ENCODE results near the gene NSRP1.

The NSRP1 gene

GRCh38 chr17:30091121-30091670, 25.4 kb upstream of the NSRP1 start:
- no peak for TF ChIP-seq CTCF (conservative IDR thresholded peaks at IDR 0.05)

GRCh38 chr17:30091771-30092170, 24.8 kb upstream of the NSRP1 start:
- H3K27ac ChIP-seq: no peak overlapping the region
- TF ChIP-seq CTCF (conservative IDR thresholded peaks at IDR 0.05): no peak

More at GRCh38 chr17:30091121-30091670, 25.4 kb upstream of the NSRP1 start:
- H3K27ac ChIP-seq: no peak overlapping the region

GRCh38 chr17:30092886-30093285, 23.7 kb upstream of the NSRP1 start:
- no peak for TF ChIP-seq CTCF (conservative IDR thresholded peaks at IDR 0.05)
- no peak overlapping the region for H3K27ac ChIP-seq

- TF ChIP-seq CTCF (conservative IDR thresholded peaks at IDR 0.05): peak; percentile 97
- H3K27ac ChIP-seq: no peak overlapping the region
These were observed 23.0 kb upstream of the NSRP1 start for GRCh38 chr17:30093463-30094147.

- H3K27ac ChIP-seq: no peak overlapping the region
- TF ChIP-seq CTCF (conservative IDR thresholded peaks at IDR 0.05): peak; percentile 85
These were observed 20.9 kb upstream of the NSRP1 start for GRCh38 chr17:30095507-30096244.

- H3K27ac ChIP-seq: no peak overlapping the region
- TF ChIP-seq CTCF (conservative IDR thresholded peaks at IDR 0.05): no peak
These were observed 14.8 kb upstream of the NSRP1 start for GRCh38 chr17:30101686-30102390.

- TF ChIP-seq CTCF (conservative IDR thresholded peaks at IDR 0.05): no peak
- H3K27ac ChIP-seq: no peak overlapping the region
These were observed 12.7 kb upstream of the NSRP1 start for GRCh38 chr17:30103921-30104320.
